Upper lobe of right lung (tissue), 1 donor: ENCODE results near the gene WBP1L. TPM values are rescaled to one million over a fixed set of nuclear protein-coding genes. Genes with fewer than 3 reads are reported as not detected.

Source experiments
- ATAC-seq: fragments of 200-7000 bp; cut with Tn5 transposase; one replicate; pipeline ENCODE4 v1.9.1; 2020; ENCODE audit warnings: mild to moderate bottlenecking, moderate library complexity
- DNase-seq: peaks from one replicate; pipeline ENCODE4 v3.0.0-alpha.2; 2020
- H3K27ac ChIP-seq: fragments of 200-600 bp; one replicate; pipeline ENCODE4 v1.8.0; 2022
- H3K27me3 ChIP-seq: fragments of 200-600 bp; one replicate; pipeline ENCODE4 v1.8.0; 2022; ENCODE audit warnings: mild to moderate bottlenecking
- H3K36me3 ChIP-seq: fragments of 200-600 bp; one replicate; pipeline ENCODE4 v1.8.0; 2022
- H3K4me1 ChIP-seq: fragments of 200-600 bp; one replicate; pipeline ENCODE4 v1.8.0; 2022
- H3K4me3 ChIP-seq: fragments of 200-600 bp; one replicate; pipeline ENCODE4 v1.8.0; 2022; ENCODE audit warnings: mild to moderate bottlenecking
- H3K9me3 ChIP-seq: fragments of 200-600 bp; one replicate; pipeline ENCODE4 v1.8.0; 2022
- intact Hi-C: fragments of 100-400 bp; cut with DNase I; formaldehyde crosslinking; loops from one replicate; pipeline ENCODE4 v1.11.0; 2022
- total RNA-seq: library from RNA; stranded (reverse); fragmentation: NEBNext Ultra II Directional; extraction: Animal tissue kit (Norgen Biotek cat#: 25700); gene quantifications from one replicate; pipeline ENCODE4 v1.2.1, GENCODE V29; 2021
- TF ChIP-seq, protein P1 (sequence below): fragments of 200-600 bp; IDR thresholded peaks from one replicate; pipeline ENCODE4 v1.8.0; 2022; ENCODE audit warnings: antibody characterized with exemption
- donor health status: DM: no; HTN: yes; CAD: no; lungs with severe emphysema.

The WBP1L gene
- total RNA-seq, 1 donor from 2014 or later, result 49.0 TPM

DNA sequence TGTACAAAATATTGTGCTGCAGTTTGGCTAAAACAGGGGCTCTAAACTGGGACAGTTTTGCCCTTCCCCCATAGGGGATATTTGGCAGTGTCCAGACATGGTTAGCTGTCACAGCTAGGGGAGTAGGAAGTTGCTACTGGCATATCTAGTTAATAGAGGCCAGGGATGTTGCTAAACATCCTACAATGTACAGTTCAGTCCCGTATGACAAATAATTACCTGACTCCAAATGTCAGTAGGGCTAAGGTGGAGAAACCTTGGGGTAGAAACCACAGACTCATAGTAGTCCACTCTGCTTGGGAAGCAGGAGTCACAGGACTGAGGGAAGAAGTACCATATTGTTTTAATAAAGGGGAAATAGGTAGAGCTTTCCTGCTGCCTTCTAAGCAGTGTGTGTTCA is 39.8 kb downstream of the WBP1L start:
- Histone ChIP-seq H3K4me1 (peaks cover 76% of the 10 kb centered on the region), H3K27ac (peak overlapping the region; percentile 88), H3K36me3 (no peaks in the 10 kb centered on the region), H3K9me3 (no peaks in the 10 kb centered on the region), H3K27me3 (no peaks in the 10 kb centered on the region), H3K4me3 (no peak overlapping the region)
- TF ChIP-seq, protein P1, sequence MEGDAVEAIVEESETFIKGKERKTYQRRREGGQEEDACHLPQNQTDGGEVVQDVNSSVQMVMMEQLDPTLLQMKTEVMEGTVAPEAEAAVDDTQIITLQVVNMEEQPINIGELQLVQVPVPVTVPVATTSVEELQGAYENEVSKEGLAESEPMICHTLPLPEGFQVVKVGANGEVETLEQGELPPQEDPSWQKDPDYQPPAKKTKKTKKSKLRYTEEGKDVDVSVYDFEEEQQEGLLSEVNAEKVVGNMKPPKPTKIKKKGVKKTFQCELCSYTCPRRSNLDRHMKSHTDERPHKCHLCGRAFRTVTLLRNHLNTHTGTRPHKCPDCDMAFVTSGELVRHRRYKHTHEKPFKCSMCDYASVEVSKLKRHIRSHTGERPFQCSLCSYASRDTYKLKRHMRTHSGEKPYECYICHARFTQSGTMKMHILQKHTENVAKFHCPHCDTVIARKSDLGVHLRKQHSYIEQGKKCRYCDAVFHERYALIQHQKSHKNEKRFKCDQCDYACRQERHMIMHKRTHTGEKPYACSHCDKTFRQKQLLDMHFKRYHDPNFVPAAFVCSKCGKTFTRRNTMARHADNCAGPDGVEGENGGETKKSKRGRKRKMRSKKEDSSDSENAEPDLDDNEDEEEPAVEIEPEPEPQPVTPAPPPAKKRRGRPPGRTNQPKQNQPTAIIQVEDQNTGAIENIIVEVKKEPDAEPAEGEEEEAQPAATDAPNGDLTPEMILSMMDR, result no peak
- ATAC-seq (peak; percentile 13), DNase-seq (no peak)
- intact Hi-C loops, result no loop called here

DNA sequence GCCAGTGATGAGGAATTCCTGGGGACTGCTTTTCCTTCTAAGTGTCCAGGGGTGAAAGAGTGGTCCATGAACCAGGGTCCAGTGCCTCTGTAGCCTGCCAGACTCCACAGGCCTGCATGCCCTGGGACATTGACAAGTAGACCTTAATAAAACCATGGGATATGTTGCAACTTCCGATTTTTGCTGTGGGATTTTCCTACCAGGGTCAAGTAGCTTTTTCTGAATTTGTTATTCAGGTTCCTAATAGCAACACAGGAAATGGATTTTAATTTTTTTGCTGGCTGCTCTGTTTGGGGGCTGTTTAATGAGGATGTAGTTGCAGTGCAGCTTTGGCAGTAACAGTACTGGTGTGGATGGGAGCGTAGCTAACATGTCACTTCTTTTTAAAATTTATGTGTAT is 42.1 kb downstream of the WBP1L start:
- peak; percentile 22 for ATAC-seq
- no peaks in the 10 kb centered on the region for H3K27me3 ChIP-seq
- no peak overlapping the region for H3K4me3 ChIP-seq
- TF ChIP-seq, protein P1, result no peak
- peak overlapping the region; percentile 61 for H3K27ac ChIP-seq
- intact Hi-C loops, result no loop called here
- H3K4me1 ChIP-seq, result peaks cover 63% of the 10 kb centered on the region
- H3K36me3 ChIP-seq, result no peaks in the 10 kb centered on the region
- H3K9me3 ChIP-seq, result no peaks in the 10 kb centered on the region
- DNase-seq, result no peak

DNA sequence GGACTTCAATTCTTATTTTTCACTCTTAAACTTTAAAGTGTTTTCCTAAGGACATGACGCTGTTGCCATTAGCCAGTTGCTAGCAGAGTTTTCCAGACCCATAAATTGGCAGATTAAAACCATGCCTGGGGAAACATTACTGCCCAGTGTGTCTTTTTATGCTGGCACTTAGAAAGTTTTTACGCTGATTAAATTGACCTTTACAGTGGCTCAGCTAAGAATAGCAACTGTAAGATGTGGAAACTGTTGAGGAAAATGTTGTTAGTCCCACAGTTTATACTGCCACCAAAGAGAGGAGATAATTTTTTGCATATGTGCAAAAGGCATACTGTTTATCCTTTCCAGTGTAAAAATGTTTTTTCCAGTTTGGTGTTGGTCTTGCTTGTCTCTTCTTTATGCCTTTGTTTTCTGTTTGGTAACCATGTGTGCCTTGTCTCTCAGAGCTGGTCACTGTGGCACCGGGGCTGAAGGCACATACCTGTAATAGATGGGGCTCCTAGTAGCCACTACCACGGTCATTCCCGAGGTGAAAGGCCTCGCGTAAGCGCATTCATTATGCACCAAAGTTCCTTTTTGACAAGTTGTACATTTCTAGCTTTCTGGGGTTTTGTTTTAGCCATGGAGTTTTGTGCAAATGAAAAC is 48.1 kb downstream of the WBP1L start:
- TF ChIP-seq, protein P1, result no peak
- H3K27ac ChIP-seq, result no peak overlapping the region

DNA sequence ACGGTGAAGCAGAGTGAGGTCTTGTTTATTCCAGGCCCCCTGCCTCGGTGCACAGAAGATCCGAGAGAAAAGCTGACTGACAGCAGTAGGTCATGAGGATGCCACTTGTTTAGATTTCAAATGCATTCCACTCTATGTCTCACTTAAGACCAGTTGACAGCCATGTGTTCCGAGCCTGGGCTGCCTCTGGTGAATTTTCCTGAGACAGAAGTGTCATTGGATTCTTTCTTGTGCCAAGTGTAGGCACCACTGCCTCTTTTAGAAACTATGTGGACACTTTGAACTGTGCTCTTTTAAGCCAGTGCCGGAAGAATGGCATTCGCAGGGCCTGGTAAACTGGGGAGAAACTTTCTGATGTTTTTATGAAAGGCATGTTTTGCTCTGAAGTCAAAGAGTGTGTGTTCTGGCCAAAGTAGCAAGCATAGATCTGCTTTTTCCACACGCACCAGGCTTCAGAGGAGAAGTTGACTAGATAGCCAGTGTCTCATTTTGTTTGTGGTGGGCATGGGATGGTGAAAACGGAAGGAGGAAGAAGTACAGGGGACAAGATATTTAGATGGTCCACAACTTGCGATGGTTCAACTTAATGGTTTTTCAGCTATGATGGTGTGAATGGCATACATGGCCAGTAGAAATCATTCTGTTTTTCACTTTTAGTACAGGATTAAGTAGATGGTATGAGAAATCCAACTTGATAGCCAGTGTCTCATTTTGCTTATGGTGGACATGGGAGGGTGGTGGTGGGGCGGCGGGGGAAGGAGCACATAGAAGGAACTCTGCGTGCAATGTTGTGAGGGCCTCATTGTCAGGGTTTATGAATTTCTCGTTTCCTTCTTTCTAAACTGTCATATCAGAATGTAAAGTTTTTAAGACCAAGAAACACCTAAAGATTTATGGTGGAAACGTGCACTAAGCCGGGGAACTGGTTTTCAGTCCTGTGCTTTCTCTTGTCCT is 52.0 kb downstream of the WBP1L start:
- no peak overlapping the region for H3K4me3 ChIP-seq
- intact Hi-C loops, result no loop called here
- ATAC-seq (no peak), DNase-seq (no peak)
- peak overlapping the region; percentile 55 for H3K27ac ChIP-seq
- H3K36me3 ChIP-seq, result peaks cover 27% of the 10 kb centered on the region
- TF ChIP-seq, protein P1, result no peak
- H3K4me1 ChIP-seq, result peaks cover 54% of the 10 kb centered on the region
- H3K27me3 ChIP-seq, result no peaks in the 10 kb centered on the region
- H3K9me3 ChIP-seq, result no peaks in the 10 kb centered on the region

More for the DNA sequence above, 48.1 kb downstream of the WBP1L start:
- no peak for DNase-seq
- H3K4me3 ChIP-seq, result no peak overlapping the region
- H3K9me3 ChIP-seq, result no peaks in the 10 kb centered on the region
- H3K36me3 ChIP-seq, result no peaks in the 10 kb centered on the region
- intact Hi-C loops, result no loop called here
- no peak for ATAC-seq
- no peaks in the 10 kb centered on the region for H3K27me3 ChIP-seq
- H3K4me1 ChIP-seq, result peaks cover 42% of the 10 kb centered on the region

DNA sequence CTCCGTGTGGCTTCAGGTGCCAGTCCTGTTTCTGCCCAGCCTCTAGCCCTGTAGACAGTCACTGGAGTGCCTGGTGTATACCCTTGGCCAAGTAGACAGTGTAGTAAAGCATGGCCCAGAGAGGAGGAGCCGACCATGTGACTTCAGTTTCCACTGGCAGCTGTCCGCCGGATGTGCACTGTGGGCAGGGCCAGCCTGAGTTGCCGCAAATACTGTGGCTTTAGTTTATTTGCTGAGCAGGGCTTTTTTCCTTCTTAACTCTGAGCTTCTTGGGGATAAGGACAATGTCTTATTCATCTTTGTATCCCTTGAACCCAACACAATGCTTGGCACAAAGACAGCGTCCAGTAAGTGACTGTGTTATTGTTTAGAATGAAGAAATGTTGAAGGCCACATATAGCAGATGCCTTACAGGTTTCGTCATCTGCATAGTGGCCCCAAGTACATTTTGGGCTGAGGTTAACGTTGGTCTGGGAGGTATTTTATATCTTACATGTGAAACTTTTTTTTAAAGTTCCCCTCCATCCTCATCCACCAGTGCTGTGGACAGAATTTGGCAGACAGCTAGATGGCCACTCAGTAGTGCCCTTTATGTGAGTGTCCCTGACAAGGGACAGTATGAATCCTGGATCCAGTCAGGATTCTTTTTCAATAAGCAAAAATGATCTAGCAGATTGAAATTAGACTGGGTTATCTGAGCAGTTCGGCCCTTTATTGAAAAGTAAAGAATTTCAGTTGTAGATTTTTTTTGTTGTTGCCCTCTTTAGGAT is 52.8 kb downstream of the WBP1L start:
- no peaks in the 10 kb centered on the region for H3K9me3 ChIP-seq
- H3K36me3 ChIP-seq, result peaks cover 27% of the 10 kb centered on the region
- H3K4me1 ChIP-seq, result peaks cover 61% of the 10 kb centered on the region
- DNase-seq, result peak; percentile 80
- intact Hi-C loops, result no loop called here
- ATAC-seq, result peak; percentile 95
- no peak overlapping the region for H3K4me3 ChIP-seq
- H3K27ac ChIP-seq, result peak overlapping the region; percentile 55
- TF ChIP-seq, protein P1, result no peak
- no peaks in the 10 kb centered on the region for H3K27me3 ChIP-seq
